Panc1 (cell line): ENCODE results near the gene POLD1.

Experiments
- POLR2AphosphoS5 ChIP-seq: IDR thresholded peaks from 2 replicates; pipeline ENCODE4 v1.6.1; 2012; ENCODE audit warnings: mild to moderate bottlenecking, low read depth, low read length, moderate library complexity
- SIN3A ChIP-seq: IDR thresholded peaks from 2 replicates; pipeline ENCODE4 v1.6.1; 2012; ENCODE audit warnings: low read depth, mild to moderate bottlenecking, low read length, moderate library complexity, borderline replicate concordance; ENCODE audit not compliant: insufficient read depth
- TF ChIP-seq, protein P1 (sequence below): fragments of 450-650 bp; IDR thresholded peaks from 2 replicates; pipeline ENCODE4 v1.5.1; 2017; ENCODE audit warnings: mild to moderate bottlenecking
- TF ChIP-seq, protein P2 (sequence below), 2 experiments: IDR thresholded peaks; 2 replicates each; pipeline ENCODE4 v1.6.1; 2011 to 2012; ENCODE audit warnings: low read depth in 2 of 2, control low read depth in 1 of 2, low read length in 1 of 2, mild to moderate bottlenecking in 1 of 2, moderate library complexity in 1 of 2; ENCODE audit not compliant: insufficient read depth in 1 of 2

DNA sequence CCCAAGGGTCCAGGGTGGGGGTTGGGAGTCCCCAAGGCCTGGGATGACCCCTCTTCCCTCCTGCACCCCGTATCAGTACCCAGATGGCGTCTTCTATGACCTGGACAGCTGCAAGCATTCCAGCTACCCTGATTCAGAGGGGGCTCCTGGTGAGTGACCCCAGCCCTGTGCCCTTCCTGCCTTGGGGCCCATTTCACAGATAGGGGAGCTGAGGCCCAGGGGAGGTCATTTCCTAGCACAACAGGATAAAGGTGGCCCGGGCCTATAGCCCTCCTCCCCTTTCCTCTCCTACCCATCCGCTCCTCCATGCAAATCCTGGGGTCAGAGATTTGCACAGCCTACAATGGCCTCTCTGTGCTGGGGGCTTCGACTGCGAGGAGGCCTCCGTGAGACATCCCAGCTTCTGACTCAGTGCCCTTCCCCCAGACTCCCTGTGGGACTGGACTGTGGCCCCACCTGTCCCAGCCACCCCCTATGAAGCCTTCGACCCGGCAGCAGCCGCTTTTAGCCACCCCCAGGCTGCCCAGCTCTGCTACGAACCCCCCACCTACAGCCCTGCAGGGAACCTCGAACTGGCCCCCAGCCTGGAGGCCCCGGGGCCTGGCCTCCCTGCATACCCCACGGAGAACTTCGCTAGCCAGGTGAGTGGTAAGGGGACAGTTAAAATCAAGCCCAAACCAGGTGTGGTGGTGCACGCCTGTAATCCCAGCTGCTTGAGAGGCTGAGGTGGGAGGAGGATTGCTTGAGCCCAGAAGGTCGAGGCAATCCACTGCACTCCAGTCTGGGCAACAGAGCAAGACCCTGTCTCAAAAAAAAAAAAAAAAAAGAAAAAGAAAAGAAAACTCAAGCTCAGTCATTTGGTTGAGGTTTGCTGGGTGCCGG is 38.5 kb downstream of the POLD1 start:
- TF ChIP-seq POLR2AphosphoS5 (no peak), SIN3A (no peak)
- TF ChIP-seq, protein P1, sequence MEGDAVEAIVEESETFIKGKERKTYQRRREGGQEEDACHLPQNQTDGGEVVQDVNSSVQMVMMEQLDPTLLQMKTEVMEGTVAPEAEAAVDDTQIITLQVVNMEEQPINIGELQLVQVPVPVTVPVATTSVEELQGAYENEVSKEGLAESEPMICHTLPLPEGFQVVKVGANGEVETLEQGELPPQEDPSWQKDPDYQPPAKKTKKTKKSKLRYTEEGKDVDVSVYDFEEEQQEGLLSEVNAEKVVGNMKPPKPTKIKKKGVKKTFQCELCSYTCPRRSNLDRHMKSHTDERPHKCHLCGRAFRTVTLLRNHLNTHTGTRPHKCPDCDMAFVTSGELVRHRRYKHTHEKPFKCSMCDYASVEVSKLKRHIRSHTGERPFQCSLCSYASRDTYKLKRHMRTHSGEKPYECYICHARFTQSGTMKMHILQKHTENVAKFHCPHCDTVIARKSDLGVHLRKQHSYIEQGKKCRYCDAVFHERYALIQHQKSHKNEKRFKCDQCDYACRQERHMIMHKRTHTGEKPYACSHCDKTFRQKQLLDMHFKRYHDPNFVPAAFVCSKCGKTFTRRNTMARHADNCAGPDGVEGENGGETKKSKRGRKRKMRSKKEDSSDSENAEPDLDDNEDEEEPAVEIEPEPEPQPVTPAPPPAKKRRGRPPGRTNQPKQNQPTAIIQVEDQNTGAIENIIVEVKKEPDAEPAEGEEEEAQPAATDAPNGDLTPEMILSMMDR, result no peak
- TF ChIP-seq, protein P2, sequence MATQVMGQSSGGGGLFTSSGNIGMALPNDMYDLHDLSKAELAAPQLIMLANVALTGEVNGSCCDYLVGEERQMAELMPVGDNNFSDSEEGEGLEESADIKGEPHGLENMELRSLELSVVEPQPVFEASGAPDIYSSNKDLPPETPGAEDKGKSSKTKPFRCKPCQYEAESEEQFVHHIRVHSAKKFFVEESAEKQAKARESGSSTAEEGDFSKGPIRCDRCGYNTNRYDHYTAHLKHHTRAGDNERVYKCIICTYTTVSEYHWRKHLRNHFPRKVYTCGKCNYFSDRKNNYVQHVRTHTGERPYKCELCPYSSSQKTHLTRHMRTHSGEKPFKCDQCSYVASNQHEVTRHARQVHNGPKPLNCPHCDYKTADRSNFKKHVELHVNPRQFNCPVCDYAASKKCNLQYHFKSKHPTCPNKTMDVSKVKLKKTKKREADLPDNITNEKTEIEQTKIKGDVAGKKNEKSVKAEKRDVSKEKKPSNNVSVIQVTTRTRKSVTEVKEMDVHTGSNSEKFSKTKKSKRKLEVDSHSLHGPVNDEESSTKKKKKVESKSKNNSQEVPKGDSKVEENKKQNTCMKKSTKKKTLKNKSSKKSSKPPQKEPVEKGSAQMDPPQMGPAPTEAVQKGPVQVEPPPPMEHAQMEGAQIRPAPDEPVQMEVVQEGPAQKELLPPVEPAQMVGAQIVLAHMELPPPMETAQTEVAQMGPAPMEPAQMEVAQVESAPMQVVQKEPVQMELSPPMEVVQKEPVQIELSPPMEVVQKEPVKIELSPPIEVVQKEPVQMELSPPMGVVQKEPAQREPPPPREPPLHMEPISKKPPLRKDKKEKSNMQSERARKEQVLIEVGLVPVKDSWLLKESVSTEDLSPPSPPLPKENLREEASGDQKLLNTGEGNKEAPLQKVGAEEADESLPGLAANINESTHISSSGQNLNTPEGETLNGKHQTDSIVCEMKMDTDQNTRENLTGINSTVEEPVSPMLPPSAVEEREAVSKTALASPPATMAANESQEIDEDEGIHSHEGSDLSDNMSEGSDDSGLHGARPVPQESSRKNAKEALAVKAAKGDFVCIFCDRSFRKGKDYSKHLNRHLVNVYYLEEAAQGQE (IDR thresholded peaks at IDR 0.05; ENCODE audit: insufficient read depth in 1 of 2, low read depth in 2 of 2, low read length in 1 of 2), result no peak
